ENCODE results near the gene KPNA1. TPM values are rescaled to one million over a fixed set of nuclear protein-coding genes. Genes with fewer than 3 reads are reported as not detected.
A peak's percentile ranks its signal among the peaks of the same experiment; 100 is the strongest.

Gene KPNA1
- total RNA-seq, 1 experiment from 2014 or later = 34.7 TPM

DNA sequence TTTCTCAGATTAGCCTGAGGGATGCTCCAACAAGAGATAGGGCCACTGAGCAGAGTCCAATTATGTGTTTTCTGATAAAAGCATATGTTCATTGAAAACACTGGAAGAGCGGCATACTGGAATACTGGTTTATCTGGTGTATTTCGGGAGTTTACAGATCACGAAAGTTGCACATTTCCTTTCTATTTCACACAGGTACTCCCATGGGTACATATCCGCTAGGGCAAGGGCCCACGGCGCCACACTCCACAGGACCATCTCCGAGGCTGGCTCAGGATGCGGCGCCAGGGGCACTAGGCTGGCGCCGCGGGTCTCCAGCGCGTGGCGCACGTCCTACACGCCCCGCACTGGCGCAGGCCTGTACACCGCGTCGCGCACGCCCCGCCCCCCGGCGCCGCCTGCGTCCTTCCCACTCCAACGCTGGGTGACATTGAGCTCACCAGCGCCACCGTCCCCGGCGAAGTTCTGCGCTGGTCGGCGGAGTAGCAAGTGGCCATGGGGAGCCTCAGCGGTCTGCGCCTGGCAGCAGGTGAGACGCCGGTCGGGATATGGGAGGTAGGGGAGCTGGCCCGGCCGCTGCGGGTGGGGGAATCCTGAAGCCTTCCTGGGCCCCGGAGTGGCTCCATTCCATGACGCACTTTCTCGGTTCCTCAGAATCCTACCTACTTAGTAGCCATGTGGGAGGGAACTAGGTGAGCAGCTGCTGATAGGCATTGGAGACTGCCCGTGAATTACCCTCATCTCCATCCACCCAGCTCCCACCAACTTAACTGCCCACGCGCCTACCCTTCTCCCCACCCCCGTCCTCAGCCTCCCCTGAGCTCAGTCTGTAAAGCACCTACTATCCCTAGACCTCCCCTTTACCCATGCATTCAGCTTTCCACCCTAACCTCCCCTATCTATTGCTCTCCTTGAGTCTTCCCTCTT, 130.7 kb downstream of the KPNA1 start, which contains the start of gene FAM162A:
TSS of gene FAM162A (plus strand) at position 412 of the 927 bp plus-strand sequence. CDS start at position 496, 84 bp downstream.
- DNase-seq (ENCODE audit: low read depth) = peak; percentile 93

GRCh38 chr3:122382888-122383666, 131.7 kb downstream of the KPNA1 start, which contains the start of gene MIX23:
MIX23 (minus strand) TSS chr3:122383231; CDS start chr3:122383224, 7 bp downstream.
- DNase-seq (ENCODE audit: low read depth) = peak; percentile 87

GRCh38 chr3:122377975-122378374, 136.8 kb downstream of the KPNA1 start:
- DNase-seq (ENCODE audit: low read depth) = no peak

GRCh38 chr3:122374034-122374433, 140.7 kb downstream of the KPNA1 start:
- no peak for DNase-seq (ENCODE audit: low read depth)

Other genes with a start within 250 kb of the KPNA1 start
- 0.72 and 0.78 TPM in 2 replicates for gene CSTA, start 189.7 kb downstream of the KPNA1 start, total RNA-seq (2014; rRNA removed; shearing (Covaris generic))
- gene MIX23, start 131.7 kb downstream of the KPNA1 start, total RNA-seq (2014; rRNA removed; shearing (Covaris generic)) = 66.8 and 99.6 TPM in 2 replicates
- 72.1 and 87.6 TPM in 2 replicates for gene FAM162A, start 130.8 kb downstream of the KPNA1 start, total RNA-seq (2014; rRNA removed; shearing (Covaris generic))
- gene WDR5B, start 98.9 kb downstream of the KPNA1 start, total RNA-seq (2014; rRNA removed; shearing (Covaris generic)) = 6.2 and 9.4 TPM in 2 replicates
- gene PARP9, start 49.4 kb upstream of the KPNA1 start, total RNA-seq (2014; rRNA removed; shearing (Covaris generic)) = 17.4 and 22.1 TPM in 2 replicates
- 24.3 and 24.9 TPM in 2 replicates for gene DTX3L, start 49.4 kb upstream of the KPNA1 start, total RNA-seq (2014; rRNA removed; shearing (Covaris generic))
- 0.10 TPM in 1 of 2 replicates, not detected in the other for gene PARP15, start 62.7 kb upstream of the KPNA1 start, total RNA-seq (2014; rRNA removed; shearing (Covaris generic))
- gene PARP14, start 165.9 kb upstream of the KPNA1 start, total RNA-seq (2014; rRNA removed; shearing (Covaris generic)) = 73.7 and 113 TPM in 2 replicates